NT2/D1 (cell line): ENCODE data around the gene RNU6-9.

Experiments used
- SUZ12 ChIP-seq: IDR thresholded peaks from 2 replicates; pipeline ENCODE4 v1.6.1; 2011; ENCODE audit not compliant: insufficient read length, insufficient read depth; ENCODE audit errors: extremely low read depth
- YY1 ChIP-seq: IDR thresholded peaks from 2 replicates; pipeline ENCODE4 v1.6.1; 2011; ENCODE audit not compliant: insufficient read length, insufficient read depth

GRCh38 chr19:855142-855541, 38.1 kb upstream of the RNU6-9 start:
- TF ChIP-seq YY1 (no peak), SUZ12 (no peak)
